Calu3 (cell line): ENCODE data around the gene CMTM6. TPM values are rescaled to one million over a fixed set of nuclear protein-coding genes. Genes with fewer than 3 reads are reported as not detected.

Source experiments
- BruUV-seq: library from RNA; stranded (reverse); fragments of 400-500 nt; replicated peaks from 2 replicates; lab custom pipeline; 2021; lab: Mats Ljungman, UMichigan
- CTCF ChIA-PET: fragments of 300-600 bp; sonication (Branson Sonifier 250); formaldehyde crosslinking; loops from one replicate; lab custom pipeline; 2022; ENCODE audit warnings: antibody characterized with exemption; lab: Charles Lee
- DNase-seq: peaks from one replicate; pipeline ENCODE4 v3.0.0; 2022
- H3K27ac Mint-ChIP-seq: one replicate; pipeline ENCODE4 v1.8.0; 2022; ENCODE audit warnings: mixed read lengths; ENCODE audit not compliant: unreplicated experiment
- H3K27me3 Mint-ChIP-seq: one replicate; pipeline ENCODE4 v1.8.0; 2022; ENCODE audit warnings: mixed read lengths; ENCODE audit not compliant: unreplicated experiment
- H3K36me3 Mint-ChIP-seq: one replicate; pipeline ENCODE4 v1.8.0; 2022; ENCODE audit warnings: mild to moderate bottlenecking, moderate library complexity, mixed read lengths; ENCODE audit not compliant: insufficient read depth, unreplicated experiment
- H3K4me1 Mint-ChIP-seq: one replicate; pipeline ENCODE4 v1.8.0; 2022; ENCODE audit warnings: mild to moderate bottlenecking, low read depth, mixed read lengths; ENCODE audit not compliant: unreplicated experiment
- H3K4me3 Mint-ChIP-seq: one replicate; pipeline ENCODE4 v1.8.0; 2022; ENCODE audit warnings: mild to moderate bottlenecking, low read depth, moderate library complexity, mixed read lengths; ENCODE audit not compliant: unreplicated experiment
- H3K9me3 Mint-ChIP-seq: one replicate; pipeline ENCODE4 v1.8.0; 2022; ENCODE audit warnings: low read depth, mixed read lengths; ENCODE audit not compliant: unreplicated experiment
- intact Hi-C: fragments of 100-400 bp; cut with micrococcal nuclease; formaldehyde crosslinking; loops from one replicate; pipeline ENCODE4 v1.10.0; 2022; ENCODE audit not compliant: unreplicated experiment
- total RNA-seq: library from RNA; stranded (reverse); gene quantifications from 2 replicates; pipeline ENCODE4 v1.2.3, GENCODE V29; 2022
- TF ChIP-seq, protein P1 (sequence below): fragments of 200-600 bp; IDR thresholded peaks from one replicate; pipeline ENCODE4 v1.8.0; 2022; ENCODE audit warnings: antibody characterized with exemption; ENCODE audit not compliant: unreplicated experiment

CMTM6 gene
- total RNA-seq, 1 experiment from 2014 or later: 107 TPM

DNA sequence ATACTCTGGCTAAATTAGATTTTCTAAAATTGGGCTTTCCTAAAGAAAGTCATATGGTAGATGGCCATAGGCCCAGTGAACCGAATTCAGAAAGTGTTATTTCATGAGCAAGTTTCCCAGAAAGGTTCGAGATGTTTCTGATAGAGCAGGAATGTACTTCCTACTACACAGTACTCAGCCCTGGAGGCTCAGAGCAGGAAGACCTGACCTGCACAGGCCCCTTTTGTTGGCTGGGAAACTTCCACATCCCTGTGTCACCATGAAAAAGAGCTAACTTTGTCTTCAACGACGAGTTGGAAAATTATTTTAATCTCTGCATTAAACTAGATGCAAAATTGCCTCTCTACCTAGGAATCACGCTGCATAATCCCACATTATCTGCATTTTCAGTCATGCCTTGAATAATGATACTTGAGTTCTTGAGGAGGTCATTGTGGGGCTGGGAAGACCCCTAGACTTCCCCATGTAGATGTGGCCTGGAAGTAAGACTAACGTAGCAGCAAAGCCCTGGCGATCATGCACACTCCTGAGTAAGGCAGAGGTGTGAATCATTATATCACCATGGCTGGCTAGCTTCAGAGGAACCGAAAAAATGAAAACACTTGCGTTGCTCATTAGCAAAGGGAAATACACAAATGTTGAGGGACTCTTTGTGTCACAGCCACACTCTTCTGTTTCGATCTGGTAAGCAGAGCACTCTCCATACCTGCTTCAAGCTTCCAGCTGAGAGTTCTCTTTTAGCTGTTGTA, 63.9 kb downstream of the CMTM6 start:
- H3K4me1 Mint-ChIP-seq: peaks cover 24% of the 10 kb centered on the region
- no peak overlapping the region for H3K4me3 Mint-ChIP-seq
- intact Hi-C loops: no loop called here
- no peaks in the 10 kb centered on the region for H3K9me3 Mint-ChIP-seq
- H3K36me3 Mint-ChIP-seq: peaks cover 36% of the 10 kb centered on the region
- H3K27me3 Mint-ChIP-seq: no peaks in the 10 kb centered on the region
- TF ChIP-seq, protein P1, sequence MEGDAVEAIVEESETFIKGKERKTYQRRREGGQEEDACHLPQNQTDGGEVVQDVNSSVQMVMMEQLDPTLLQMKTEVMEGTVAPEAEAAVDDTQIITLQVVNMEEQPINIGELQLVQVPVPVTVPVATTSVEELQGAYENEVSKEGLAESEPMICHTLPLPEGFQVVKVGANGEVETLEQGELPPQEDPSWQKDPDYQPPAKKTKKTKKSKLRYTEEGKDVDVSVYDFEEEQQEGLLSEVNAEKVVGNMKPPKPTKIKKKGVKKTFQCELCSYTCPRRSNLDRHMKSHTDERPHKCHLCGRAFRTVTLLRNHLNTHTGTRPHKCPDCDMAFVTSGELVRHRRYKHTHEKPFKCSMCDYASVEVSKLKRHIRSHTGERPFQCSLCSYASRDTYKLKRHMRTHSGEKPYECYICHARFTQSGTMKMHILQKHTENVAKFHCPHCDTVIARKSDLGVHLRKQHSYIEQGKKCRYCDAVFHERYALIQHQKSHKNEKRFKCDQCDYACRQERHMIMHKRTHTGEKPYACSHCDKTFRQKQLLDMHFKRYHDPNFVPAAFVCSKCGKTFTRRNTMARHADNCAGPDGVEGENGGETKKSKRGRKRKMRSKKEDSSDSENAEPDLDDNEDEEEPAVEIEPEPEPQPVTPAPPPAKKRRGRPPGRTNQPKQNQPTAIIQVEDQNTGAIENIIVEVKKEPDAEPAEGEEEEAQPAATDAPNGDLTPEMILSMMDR: no peak
- DNase-seq: no peak
- no peak overlapping the region for H3K27ac Mint-ChIP-seq
- CTCF ChIA-PET: interaction anchor here (0.6 kb wide), 1 partner anchor 16 kb away, joined by 3 read pairs; no protein-coding TSS in a partner anchor
- no TSS peak for BruUV-seq

DNA sequence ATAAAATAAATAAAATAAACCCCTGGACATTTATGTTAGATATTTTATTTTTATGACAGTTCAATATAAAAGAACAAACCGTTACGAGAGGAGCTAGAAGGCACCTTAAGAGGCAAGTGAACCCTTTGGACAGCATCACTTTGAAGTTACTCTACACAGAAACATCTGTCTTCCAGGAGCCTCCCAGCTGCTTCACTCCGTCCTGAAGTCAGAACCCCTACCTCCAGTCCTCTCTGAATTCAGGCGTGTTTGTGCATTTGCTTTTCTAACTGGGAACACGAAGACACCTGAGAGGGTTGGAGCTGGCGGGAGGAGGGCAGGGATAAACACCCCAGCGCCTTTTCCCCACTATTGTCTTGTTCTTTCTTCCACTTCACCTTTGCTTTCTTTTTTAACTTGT, 64.8 kb downstream of the CMTM6 start:
- CTCF ChIA-PET: no interaction called here
- no TSS peak for BruUV-seq
- TF ChIP-seq, protein P1: no peak

DNA sequence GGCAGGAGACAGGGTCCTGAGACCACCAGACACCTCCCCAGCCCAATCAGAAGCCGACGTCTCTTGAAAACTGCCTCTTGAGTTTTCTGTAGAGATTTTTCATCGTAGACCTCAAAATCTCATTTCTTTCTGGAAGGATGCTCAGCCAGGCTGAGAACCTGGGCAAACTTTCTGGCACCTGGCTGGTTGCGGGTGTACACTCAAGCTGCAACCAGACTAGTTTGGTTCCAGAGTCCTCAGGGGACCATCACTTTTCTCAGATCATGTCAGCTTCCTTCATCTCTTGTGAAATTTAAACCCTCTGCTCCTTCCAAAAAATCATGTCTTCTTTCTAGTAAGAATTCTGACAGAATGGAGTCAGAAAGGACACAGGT, 65.8 kb downstream of the CMTM6 start:
- BruUV-seq: no TSS peak
- intact Hi-C loops: no loop called here
- Mint-ChIP-seq H3K27me3 (no peaks in the 10 kb centered on the region), H3K36me3 (peaks cover 33% of the 10 kb centered on the region), H3K4me1 (peaks cover 21% of the 10 kb centered on the region), H3K9me3 (no peaks in the 10 kb centered on the region), H3K4me3 (no peak overlapping the region), H3K27ac (no peak overlapping the region)
- TF ChIP-seq, protein P1: no peak
- CTCF ChIA-PET: no interaction called here
- DNase-seq: no peak

More for the DNA sequence above, 64.8 kb downstream of the CMTM6 start:
- no peak overlapping the region for H3K4me3 Mint-ChIP-seq
- H3K27ac Mint-ChIP-seq: no peak overlapping the region
- peaks cover 22% of the 10 kb centered on the region for H3K4me1 Mint-ChIP-seq
- H3K27me3 Mint-ChIP-seq: no peaks in the 10 kb centered on the region
- no peaks in the 10 kb centered on the region for H3K9me3 Mint-ChIP-seq
- peaks cover 34% of the 10 kb centered on the region for H3K36me3 Mint-ChIP-seq
- intact Hi-C loops: no loop called here
- no peak for DNase-seq

DNA sequence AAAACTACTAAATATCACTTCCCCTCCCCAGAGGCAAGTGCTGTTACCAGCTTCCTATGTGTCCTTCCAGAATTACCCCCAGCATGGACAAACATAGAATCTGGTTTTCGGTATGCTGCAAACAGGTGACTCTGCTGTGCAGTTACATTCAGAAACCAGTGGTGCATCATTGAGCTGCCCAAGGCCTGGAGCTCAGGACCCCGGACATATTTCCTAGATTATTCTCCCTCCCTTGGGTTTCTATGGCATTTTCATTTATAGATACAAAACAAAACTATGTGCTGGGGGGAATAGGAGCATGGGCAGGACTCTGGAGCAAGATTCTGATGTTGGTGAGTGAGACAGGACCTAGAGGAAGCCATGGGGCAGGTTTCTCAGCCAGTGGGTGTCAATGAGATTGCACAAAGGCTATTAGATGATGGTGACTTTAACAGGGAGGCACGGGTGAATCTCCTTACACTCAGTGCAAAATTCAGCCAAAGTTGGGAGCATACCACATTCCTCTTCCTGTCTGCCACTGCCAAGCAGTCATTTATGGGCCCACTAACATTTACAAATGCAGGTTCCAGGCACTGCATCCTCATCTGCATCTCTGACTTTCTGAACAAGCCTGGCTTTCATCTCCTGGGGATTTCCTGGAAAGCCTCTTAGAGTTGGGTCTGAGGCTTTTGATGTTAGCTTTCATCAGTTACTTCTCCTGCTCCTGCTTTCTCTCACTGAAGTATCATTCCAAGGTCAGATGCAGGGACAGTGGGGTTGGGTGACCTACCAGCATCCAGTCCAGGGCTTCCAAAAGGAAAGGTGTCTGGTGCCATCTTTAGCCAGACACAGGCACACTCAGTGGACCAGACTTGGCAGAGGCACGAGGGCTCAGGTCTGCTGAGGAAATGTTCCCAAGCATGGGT, 66.5 kb downstream of the CMTM6 start:
- H3K4me3 Mint-ChIP-seq: no peak overlapping the region
- no TSS peak for BruUV-seq
- CTCF ChIA-PET: interaction anchor here (0.6 kb wide), 1 partner anchor 1375 kb away, joined by 4 read pairs; no protein-coding TSS in a partner anchor
- H3K27ac Mint-ChIP-seq: no peak overlapping the region
- intact Hi-C loops: no loop called here
- TF ChIP-seq, protein P1: no peak
- H3K36me3 Mint-ChIP-seq: peaks cover 35% of the 10 kb centered on the region
- H3K27me3 Mint-ChIP-seq: no peaks in the 10 kb centered on the region
- H3K9me3 Mint-ChIP-seq: no peaks in the 10 kb centered on the region
- DNase-seq: no peak
- peaks cover 17% of the 10 kb centered on the region for H3K4me1 Mint-ChIP-seq
